PC-3 (cell line): ENCODE data around the gene RNF167. TPM values are rescaled to one million over a fixed set of nuclear protein-coding genes. Genes with fewer than 3 reads are reported as not detected.

Experiments
- ATAC-seq: fragments of 200-7000 bp; cut with Tn5 transposase; 2 replicates; pipeline ENCODE4 v1.9.1; 2020; ENCODE audit warnings: mild to moderate bottlenecking, moderate library complexity
- BruUV-seq: library from RNA; stranded (reverse); fragments of 400-500 nt; replicated peaks from 2 replicates; lab custom pipeline; 2021; lab: Mats Ljungman, UMichigan
- CTCF ChIA-PET: fragments of 300-600 bp; sonication (Branson Sonifier 250); formaldehyde crosslinking; loops from one replicate; lab custom pipeline; 2022; ENCODE audit warnings: antibody characterized with exemption; lab: Charles Lee
- POLR2A ChIA-PET: fragments of 300-600 bp; sonication (Branson Sonifier 250); formaldehyde crosslinking; loops from one replicate; lab custom pipeline; 2022; ENCODE audit warnings: antibody characterized with exemption; ENCODE audit not compliant: unreplicated experiment; lab: Charles Lee
- DNase-seq: peaks from one replicate; pipeline ENCODE4 v3.0.0-alpha.2; 2015
- H2AFZ ChIP-seq: fragments of 300-600 bp; sonication (generic); 2 replicates; pipeline ENCODE4 v1.6.0; 2016; ENCODE audit warnings: antibody characterized with exemption, low read length
- H3F3A ChIP-seq: fragments of 300-600 bp; sonication (generic); one replicate; pipeline ENCODE4 v1.6.0; 2017; ENCODE audit warnings: antibody characterized with exemption, low read length, control low read depth, mild to moderate bottlenecking; ENCODE audit not compliant: unreplicated experiment
- H3K27ac ChIP-seq: fragments of 300-600 bp; sonication (generic); 2 replicates; pipeline ENCODE4 v1.5.1; 2016; ENCODE audit warnings: mild to moderate bottlenecking, low read length
- H3K27me3 ChIP-seq: fragments of 300-600 bp; sonication (generic); 2 replicates; pipeline ENCODE4 v1.6.1; 2016; ENCODE audit warnings: low read length, mixed read lengths
- H3K36me3 ChIP-seq: fragments of 300-600 bp; sonication (generic); 2 replicates; pipeline ENCODE4 v1.6.1; 2016; ENCODE audit warnings: low read depth, mixed run types, low read length, mixed read lengths
- H3K4me1 ChIP-seq: fragments of 300-600 bp; sonication (generic); 2 replicates; pipeline ENCODE4 v1.5.1; 2016; ENCODE audit warnings: low read length; ENCODE audit not compliant: insufficient read depth
- H3K4me2 ChIP-seq: fragments of 300-600 bp; sonication (generic); 2 replicates; pipeline ENCODE4 v1.6.0; 2016; ENCODE audit warnings: low read length
- H3K4me3 ChIP-seq: fragments of 300-600 bp; sonication (generic); 2 replicates; pipeline ENCODE4 v1.5.1; 2016; ENCODE audit warnings: mild to moderate bottlenecking, low read length, mixed read lengths
- H3K79me2 ChIP-seq: fragments of 300-600 bp; sonication (generic); 2 replicates; pipeline ENCODE4 v1.6.1; 2017; ENCODE audit warnings: low read length, mixed read lengths
- H3K9ac ChIP-seq: fragments of 300-600 bp; sonication (generic); 2 replicates; pipeline ENCODE4 v1.6.0; 2016; ENCODE audit warnings: mild to moderate bottlenecking, low read length
- H3K9me2 ChIP-seq: fragments of 300-600 bp; sonication (generic); replicated peaks from 2 replicates; pipeline ENCODE4 v1.6.1; 2016; ENCODE audit warnings: mixed run types, low read length, mixed read lengths
- H3K9me3 ChIP-seq: fragments of 300-600 bp; sonication (generic); 2 replicates; pipeline ENCODE4 v1.6.1; 2016; ENCODE audit warnings: low read length, mixed read lengths
- H4K20me1 ChIP-seq: fragments of 300-600 bp; sonication (generic); 2 replicates; pipeline ENCODE4 v1.6.1; 2016; ENCODE audit warnings: low read length, mixed read lengths
- CTCF ChIP-seq: fragments of 300-600 bp; sonication (generic); conservative IDR thresholded peaks from 2 replicates; pipeline ENCODE4 v1.5.1; 2017; ENCODE audit warnings: antibody characterized with exemption, low read depth, mild to moderate bottlenecking, low read length
- EZH2 ChIP-seq: fragments of 300-600 bp; sonication (generic); IDR thresholded peaks from one replicate; pipeline ENCODE4 v1.6.1; 2017; ENCODE audit warnings: antibody characterized with exemption, mild to moderate bottlenecking, low read length; ENCODE audit not compliant: unreplicated experiment
- EZH2phosphoT487 ChIP-seq: fragments of 300-600 bp; sonication (generic); IDR thresholded peaks from 2 replicates; pipeline ENCODE4 v1.6.1; 2018; ENCODE audit warnings: mild to moderate bottlenecking, antibody characterized with exemption, low read length, borderline replicate concordance
- intact Hi-C: fragments of 100-400 bp; cut with micrococcal nuclease; formaldehyde crosslinking; loops from 2 replicates; pipeline ENCODE4 v1.9.0; 2023
- total RNA-seq: library from RNA; depleted of rRNA; stranded (reverse); fragments of >200 nt; gene quantifications from 2 replicates; pipeline ENCODE4 v1.2.3, GENCODE V29; 2014

Gene RNF167
- total RNA-seq, 1 experiment from 2014 or later, result 43.1 TPM

- POLR2A ChIA-PET, result no interaction called here
These were observed 47.4 kb upstream of the RNF167 start for GRCh38 chr17:4892499-4893221.

GRCh38 chr17:4893272-4893671, 46.8 kb upstream of the RNF167 start:
- no peaks in the 10 kb centered on the region for H3K4me1 ChIP-seq
- no TSS peak for BruUV-seq
- no peaks in the 10 kb centered on the region for H3K79me2 ChIP-seq
- no peak for ATAC-seq
- H3F3A ChIP-seq, result no peaks in the 10 kb centered on the region
- ChIA-PET POLR2A (no interaction called here), CTCF (no interaction called here)
- H3K27ac ChIP-seq, result no peak overlapping the region
- intact Hi-C loops, result no loop called here
- no peak overlapping the region for H2AFZ ChIP-seq
- H3K9me3 ChIP-seq, result no peaks in the 10 kb centered on the region
- H3K27me3 ChIP-seq, result no peaks in the 10 kb centered on the region
- TF ChIP-seq EZH2phosphoT487, result no peak
- TF ChIP-seq CTCF, result no peak
- no peak for TF ChIP-seq EZH2
- peaks cover 4% of the 10 kb centered on the region; the same call in 1 of the 2 replicates for H3K36me3 ChIP-seq
- H4K20me1 ChIP-seq, result no peaks in the 10 kb centered on the region
- no peak for DNase-seq
- H3K4me3 ChIP-seq, result no peak overlapping the region
- H3K9ac ChIP-seq, result no peak overlapping the region
- no peak overlapping the region for H3K4me2 ChIP-seq
- H3K9me2 ChIP-seq, result no peaks in the 10 kb centered on the region

More at GRCh38 chr17:4892499-4893221, 47.4 kb upstream of the RNF167 start:
- Histone ChIP-seq H3K27me3 (no peaks in the 10 kb centered on the region), H4K20me1 (no peaks in the 10 kb centered on the region), H3K9me3 (no peaks in the 10 kb centered on the region), H3K4me2 (no peak overlapping the region), H3K4me1 (no peaks in the 10 kb centered on the region), H3K79me2 (no peaks in the 10 kb centered on the region), H3K9me2 (no peaks in the 10 kb centered on the region), H3K27ac (no peak overlapping the region), H2AFZ (no peak overlapping the region), H3F3A (no peaks in the 10 kb centered on the region), H3K9ac (no peak overlapping the region), H3K4me3 (no peak overlapping the region), H3K36me3 (peaks cover 4% of the 10 kb centered on the region; the same call in 1 of the 2 replicates)
- DNase-seq (no peak), ATAC-seq (no peak)
- CTCF ChIA-PET, result no interaction called here
- no TSS peak for BruUV-seq
- intact Hi-C loops, result no loop called here
- TF ChIP-seq EZH2phosphoT487, result no peak
- no peak for TF ChIP-seq CTCF
- TF ChIP-seq EZH2, result no peak
